Stimulated activated CD8-positive, alpha-beta memory T cell treated with anti-CD3 and anti-CD28 coated beads, Interleukin-2, amount 100 ng/mL, for 48 hours (primary cell): ENCODE data around the gene TLK2.

Experiments used
- DNase-seq, 2 donors: peaks; one replicate each; pipeline ENCODE4 v3.0.0-alpha.2; 2020; ENCODE audit warnings: low read depth in 2 of 2

Gene TLK2

DNA sequence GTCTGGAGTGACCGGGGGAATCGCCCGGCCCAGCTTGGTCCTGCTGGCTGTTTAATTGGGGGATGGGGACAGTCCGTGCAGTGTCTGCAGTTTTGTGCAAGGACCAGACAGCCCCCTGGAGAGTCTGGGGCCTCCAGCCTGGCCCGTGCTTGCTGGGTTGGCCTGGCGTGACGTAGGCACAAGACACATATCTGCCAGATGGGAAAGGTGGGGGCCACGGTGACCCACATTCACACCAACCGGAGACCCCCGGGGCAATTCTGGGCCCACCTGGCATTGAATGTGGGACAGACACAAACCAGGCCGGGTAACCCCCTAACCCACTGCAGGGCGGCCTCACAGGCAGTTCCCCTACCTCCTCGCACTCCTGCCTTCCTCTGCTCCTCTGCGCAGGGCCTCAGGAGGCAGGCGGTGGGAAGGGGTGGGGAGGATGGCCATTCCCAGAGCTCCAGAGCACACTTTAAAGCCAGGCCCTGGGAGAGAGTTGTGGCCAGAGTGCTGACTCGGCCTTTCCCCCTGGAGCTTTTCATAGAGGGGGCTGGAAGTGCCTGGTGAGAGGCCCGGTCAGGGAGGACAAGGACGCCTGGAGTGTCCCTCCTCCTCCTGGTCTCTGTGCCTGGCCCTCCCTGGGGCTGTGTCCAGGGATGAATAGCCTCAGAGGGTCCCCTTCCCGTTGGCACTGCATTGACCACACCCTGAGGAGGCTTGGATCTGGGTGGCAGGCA lies 150.4 kb downstream of the TLK2 start:
- DNase-seq, result no peak

DNA sequence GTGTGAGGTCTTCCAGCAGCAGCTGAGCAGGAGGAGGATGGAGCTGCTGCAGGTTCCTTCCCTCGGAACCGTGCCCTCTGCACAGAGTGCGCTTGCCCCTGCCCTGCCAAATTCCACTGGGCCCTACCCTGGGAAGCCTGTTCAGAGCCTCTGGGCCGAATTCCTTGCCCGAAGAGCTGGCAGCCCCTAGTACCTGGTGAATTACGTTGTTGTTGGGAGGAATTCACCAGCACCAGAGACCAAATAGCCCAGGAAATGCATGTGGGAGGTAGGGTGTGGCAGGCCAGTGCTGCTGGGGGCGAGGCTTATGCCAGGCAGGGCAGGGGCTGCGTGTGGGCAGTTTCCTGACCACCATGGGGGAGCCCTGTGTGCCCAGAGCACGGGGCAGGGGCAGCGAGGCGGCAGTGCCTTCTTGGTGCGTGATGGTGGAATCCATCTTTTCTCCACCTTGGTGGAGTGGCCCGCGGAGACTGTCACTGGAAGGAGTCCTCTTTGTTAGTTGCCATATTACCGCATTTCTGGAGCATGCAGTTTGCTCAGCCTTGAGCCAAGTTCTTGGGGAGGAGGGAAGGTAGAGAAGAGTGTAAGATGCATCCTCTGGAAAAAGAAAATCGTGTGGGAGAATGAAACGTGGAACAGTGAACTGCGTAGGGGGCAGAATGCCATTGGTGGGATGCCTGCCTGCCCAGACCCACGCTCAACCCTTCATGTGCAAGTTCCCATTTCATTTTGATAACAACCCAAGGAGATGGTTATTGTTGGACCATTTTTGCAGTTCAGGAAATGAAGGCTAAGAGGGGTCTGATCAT lies 151.1 kb downstream of the TLK2 start:
- no peak for DNase-seq

DNA sequence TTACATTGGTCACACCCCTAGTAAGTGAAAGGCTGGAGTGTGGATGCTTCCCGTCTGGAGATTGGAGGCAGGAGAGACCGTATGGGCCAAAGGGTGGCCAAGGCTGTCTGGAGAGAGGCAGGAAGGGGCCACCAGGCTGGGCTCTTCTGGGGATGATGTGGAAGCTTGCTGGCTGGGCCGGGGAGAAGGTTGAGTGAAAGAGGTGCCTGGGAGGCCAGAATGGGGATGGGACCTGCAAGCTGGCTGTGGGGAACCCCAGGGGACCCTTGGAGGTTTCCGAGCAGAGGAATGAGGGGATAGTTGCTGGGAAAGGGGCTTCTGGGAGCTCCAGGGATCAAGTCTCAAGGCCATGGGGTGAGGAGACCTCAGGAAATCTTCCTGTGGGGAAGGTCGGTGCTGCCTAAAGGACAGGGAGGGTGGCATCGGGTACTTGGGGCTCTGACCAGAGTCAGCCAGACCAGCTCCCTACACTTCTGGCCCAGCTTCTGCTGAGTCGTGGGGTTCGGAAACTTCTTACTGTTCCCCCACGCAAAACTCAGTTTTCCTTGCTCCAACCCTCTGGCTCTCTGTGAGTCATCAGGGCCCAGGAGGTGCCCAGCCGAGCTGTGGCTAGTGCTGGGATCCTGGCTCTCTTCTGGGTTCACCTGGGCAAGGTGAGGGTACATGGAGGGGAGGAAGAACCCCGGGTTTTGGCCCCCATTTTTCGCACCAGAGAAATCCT lies 151.9 kb downstream of the TLK2 start:
- no peak for DNase-seq

DNA sequence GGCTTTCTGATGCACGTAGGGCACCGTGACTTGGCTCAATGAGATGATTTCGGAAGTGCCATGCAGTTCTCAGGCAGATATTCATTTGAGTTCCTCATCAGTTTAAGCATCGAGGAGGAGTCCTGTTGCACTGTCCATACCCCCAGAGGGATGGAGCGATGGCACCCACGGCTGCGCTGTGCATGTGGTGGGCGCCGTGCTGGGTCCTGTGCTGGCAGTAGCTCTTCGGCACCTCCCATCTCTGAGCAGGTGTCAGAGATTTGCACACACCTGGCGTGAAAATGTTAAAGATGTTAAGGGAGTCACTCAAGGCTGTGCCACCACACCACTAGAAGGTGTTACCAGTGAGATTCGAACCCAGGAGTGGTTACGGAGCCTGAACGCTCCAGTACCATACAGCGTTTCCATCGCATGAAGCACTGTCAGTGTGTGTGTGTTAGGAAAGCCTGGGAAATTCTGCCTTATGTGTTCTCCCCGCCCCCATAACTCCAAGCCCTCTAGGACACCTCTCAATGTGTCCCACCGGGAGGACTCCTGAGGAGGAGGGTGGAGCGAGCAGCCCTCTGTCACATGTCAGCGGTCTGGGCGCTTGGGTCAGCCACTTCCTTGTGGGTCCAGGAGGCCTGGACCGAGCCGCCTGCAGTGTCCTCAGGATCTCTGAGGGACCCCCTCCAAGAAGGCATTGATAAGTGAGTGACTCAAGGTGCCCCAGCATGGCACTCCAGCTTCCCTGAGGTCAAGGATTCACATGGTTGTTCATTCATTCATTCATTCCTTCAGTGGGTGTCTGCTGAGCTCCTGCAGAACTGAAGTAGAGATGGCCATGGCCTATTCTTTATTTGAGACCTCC lies 152.7 kb downstream of the TLK2 start:
- DNase-seq, result no peak

DNA sequence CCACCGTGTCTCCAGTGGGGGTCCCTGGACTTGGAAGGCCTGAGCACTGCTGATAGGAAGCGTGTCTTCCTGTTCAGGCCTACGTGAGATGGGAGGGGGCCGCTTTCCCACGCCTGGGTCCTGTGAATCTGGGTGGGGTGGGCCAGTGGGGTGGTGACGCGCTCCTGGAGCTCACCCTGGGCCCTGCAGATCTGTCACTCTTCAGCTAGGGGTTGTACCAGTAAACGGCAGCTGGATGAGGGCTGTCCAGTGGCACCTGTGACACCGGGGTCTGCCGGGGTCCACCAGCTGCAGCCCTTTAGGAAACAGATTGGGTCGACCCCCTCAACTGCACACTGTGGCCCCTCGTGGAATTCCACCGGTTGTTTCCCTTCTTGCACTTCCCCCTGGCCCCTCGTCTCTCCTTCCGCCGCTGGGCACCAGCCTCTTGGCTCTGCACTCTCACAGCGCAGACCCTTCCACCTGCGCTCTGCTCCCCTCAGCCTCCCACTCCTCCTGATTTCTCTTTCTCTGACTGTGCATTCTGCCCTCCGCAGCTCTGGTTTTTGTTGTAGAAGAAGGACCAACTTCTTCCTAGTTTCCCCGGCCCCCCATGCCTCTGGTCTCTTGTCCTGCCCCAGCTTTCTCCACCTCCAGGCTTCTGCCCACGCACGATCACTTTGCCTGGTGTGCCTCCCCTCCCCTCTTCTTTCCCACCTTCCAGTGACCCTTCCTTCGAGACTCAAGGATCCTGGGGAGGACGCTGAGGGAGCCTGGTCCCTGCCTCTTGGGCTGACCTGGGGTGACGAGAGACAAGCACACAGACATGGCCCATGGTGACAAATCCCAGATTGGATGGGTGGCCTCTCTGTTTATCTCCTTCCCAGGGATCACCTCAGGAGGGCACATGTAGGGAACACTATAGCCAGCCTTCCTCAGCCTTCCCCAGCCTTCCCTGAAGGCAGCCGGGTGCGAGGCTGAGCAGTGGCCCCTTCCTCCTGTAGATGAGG lies 153.6 kb downstream of the TLK2 start:
- no peak for DNase-seq

DNA sequence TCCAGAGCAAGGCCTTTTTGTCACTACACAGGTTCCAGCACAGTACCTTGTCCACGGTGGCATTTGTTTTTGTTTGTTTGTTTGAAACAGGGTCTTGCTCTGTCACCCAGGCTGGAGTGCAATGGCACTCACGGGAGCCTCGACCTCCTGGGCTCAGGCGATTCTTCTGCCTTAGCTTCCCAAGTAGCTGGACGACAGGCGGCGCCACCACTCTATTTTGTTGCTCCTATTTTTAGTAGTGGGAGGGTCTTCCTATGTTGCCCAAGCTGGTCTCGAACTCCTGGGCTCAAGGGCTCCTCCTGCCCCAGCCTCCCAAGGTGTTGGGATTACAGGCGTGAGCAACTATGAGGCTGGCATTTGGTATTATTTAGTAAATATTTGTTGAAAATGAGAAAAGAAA lies 159.2 kb downstream of the TLK2 start:
- DNase-seq, result no peak

DNA sequence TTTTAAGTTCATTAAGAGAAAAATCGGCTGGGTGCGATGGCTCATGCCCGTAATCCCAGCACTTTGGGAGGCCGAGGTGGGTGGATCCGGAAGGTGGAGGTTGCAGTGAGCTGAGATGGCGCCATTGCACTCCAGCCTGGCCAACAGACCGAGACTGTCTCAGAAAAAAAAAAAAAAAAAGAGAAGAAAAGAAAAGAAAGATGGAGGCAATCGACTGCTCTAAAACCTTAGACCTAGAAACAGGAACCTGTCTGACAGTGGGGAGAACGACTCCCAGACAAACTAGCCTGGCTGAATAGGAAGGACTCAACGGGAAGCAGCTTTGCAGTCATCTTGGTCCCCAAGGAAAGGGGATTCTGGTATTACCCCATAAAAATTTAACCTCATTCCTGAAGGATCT lies 162.5 kb downstream of the TLK2 start:
- DNase-seq, result no peak

DNA sequence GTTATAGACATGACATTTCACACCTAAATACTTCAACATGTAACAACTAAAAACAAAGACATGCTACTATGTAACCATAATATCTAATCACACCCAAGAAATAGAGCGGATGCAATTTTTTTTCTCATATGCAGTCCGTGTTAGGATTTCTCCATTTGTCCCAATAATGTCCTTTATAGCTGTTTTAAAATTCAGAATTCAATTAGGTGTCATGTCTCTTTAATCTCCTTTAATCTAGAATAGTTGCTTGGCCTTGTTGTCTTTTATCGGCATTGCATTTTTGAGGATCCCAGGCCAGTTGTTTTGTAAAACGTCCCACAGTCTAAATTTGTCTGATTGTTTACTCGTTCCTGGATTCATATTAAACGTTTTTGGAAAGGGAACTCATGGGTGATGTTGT lies 163.3 kb downstream of the TLK2 start:
- no peak for DNase-seq

DNA sequence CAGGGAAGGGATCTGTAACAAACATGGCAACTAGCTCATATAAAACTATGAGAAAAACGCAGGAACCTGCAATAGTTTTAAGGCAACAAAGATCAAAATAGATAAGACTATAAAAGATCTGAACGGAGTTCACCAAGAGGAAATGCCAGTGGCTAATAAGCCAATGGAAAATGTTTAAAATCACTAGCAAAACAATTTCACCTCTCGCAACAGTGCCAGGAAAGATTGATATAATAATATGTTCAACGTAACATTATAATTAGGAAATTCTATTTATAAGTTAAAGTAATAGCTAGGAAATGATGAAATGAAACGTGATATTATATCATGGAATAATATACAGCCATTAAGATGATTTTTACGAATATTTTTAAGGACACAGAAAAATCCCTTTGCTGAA lies 164.9 kb downstream of the TLK2 start:
- DNase-seq, result no peak

DNA sequence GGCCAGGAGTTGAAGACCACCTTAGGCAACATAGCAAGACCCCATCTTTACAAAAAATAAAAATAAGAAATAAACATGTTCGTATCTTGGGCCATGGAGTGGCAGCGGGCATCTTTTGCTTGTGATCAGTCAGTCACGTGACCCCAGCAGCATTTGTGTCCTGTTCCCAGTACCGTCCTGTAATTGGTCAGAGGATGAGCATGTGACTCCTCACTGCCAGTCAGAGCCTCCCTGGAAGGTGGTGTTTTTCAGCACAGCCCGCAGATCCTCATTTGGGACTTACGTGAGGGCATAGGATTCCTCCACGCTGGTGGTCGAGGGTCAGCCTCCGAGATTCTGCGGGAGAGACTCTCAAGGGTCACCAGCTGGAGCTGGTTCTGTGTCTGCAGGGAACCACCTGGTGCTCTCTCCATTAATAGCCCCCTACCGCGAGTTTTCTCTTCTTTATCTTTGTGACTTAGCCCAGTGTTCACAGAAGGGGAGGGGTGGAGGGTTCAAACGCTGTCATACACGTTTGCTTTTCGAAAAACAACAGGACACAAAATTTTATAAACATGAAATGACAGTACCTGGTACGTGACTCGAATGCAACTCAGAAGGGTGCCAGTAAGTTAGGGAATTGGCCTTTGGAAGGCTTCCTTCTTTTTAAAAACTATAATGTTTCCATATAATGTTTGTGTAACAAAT lies 166.0 kb downstream of the TLK2 start:
- DNase-seq, result no peak

DNA sequence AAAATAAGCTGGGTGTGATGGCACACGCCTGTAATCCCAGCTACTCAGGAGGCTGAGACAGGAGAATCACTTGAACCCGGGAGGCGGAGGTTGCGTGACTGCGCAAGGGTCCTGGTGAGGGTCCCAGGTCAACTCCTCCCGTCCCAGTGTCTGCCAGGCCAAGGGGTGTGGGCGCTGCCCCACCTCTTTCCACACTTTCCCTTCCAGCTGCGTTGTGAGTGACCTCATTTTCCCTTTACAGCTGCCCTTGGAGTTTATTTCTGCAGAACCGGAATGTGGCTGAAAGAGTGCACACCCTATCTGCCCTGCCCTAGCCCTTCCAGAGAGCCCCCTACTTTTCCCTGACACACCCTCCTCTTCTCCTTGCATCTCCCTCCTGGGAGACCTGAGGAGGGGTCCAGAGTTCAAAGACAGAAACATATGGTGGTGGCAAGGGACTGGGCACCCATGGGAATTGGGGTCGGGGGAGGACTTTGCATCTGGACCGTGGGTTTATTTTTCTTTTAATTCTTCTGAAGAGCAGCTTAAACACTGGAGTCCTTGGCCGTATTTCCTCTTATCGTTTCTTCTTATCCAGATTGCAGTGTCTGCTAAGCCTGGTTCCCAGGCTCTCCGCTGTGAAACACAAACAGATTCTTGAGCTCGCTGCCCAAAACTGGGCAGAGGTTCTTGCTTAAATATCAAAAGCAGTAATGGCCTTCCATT lies 169.8 kb downstream of the TLK2 start:
- DNase-seq, result no peak

DNA sequence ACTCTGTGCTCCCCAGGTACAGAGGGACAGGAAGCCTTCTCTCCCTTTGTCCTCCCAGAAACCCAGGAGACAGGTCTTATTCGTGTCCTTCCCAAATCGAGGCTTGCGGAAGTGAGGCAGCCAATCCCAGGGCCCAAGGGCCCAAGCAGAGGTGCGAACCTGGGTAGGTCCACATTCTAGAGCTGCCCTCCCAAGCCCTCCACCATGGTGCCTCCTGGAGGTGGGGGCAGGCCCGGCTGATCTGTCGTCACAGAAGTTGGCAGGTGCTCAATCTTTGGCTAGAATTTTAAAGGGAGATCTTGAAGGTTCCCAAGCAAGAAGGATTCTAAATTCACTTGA lies 170.3 kb downstream of the TLK2 start:
- no peak for DNase-seq

DNA sequence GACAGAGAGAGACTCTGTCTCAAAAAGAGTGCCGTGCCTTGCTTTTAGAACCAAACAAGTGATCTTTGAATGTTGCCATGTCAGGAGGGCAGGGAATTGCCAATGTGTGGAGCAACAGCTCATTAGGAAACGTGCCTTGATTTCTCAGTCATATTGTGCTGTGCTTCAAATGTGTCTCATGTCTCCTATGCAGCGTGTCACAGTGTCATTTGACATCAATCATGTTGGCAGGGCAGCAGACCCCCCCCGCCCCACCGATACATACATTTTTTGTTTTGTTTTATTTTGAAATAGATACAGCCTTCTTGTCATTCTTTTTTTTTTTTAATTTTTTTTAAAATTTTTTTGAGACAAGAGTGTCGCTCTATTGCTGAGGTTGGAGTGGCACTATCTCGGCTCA lies 170.9 kb downstream of the TLK2 start:
- DNase-seq, result no peak

DNA sequence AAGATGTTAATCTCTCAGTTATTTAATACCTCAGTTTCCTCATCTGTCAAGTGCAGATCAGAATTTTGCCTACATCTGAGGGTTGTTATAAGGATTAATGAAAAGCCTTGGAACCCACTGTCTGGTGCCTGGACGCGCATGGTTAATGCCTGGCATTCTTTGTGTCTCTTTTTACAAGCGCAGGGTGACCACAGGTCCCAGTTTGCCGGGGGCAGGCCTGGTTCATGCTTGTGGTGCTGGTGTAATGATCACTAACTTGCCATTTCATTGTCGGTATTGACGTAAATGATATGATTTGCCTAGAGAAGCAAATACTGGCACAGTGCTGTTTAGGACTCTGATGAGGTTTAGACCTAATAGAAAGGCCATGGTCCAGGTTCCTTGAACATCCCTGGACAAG lies 172.0 kb downstream of the TLK2 start:
- no peak for DNase-seq

DNA sequence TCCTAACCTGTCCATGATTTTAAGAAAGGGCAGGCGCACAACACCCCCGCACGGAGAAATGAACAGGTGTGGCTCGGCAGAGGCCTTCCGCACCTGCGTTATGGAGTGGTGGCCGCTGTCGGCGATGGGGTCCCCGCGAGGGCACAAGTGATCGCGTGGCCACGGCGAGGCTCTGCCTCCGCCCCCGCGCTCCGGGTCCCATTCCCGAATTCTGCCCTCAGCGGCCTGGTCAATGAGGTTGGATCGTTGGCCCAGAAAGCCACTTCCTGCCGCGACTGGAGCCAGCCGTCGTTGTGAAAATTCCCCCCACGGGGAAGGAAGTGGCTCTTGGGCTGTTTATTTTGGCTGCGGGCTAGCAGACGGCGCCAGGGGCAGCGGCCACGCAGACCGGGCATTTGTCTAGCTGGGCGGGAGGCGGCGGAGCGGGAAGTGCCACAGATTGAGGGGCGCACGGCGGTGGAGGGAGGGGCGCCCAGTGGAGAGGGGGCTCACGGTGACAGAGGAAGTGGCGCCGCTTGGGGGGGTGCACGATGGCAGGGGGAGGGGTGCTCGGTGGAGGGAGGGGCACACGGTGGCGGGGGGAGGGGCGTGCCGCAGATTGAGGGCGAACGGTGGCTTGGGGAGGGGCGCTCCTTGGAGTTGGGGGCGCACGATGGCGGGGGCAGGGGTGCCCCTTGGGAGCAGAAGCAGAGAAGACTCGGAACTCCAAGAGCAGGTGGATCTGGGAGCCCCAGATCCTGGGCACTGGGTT lies 173.8 kb downstream of the TLK2 start:
- no peak for DNase-seq

DNA sequence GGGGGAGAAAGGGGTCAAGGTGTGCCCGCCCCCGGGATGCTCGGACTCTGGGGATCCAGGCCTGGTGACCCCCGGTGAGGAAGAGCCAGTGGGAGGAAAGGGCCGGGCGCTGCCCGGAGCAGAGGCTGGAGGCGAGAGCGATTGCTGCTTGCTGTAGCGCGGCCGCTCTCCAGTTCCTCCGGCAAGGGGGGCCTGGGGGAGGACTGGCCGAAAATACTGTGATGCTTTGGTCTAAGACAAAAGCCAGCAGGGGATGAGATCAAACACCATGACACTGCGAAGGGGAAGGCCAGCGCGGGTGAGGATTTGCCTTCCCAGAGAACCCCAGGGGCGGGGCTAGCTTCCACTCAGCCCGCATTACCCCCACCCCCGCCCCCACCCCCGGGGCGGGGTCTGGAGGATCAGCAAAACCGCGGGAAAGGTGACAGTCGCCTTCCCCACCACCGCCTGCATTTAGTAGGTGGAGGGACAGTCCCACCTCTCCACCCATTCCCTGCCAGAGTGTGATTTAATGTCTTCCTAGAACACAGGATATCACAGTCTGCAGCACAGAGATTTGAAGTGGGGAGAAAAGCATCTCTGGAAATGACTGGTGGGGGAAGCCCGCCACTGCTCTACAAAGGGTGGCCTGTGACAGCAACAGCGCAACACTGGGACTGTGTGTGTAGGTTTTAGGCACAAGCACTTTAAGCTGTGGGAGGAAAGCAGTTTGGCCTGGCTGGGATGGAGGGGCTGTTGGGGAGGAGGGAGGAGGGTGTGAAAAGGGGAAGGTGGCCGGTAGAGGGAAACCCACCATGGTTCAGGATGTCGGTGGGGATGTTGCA lies 174.6 kb downstream of the TLK2 start:
- peak; percentile 89 to 94 for DNase-seq

DNA sequence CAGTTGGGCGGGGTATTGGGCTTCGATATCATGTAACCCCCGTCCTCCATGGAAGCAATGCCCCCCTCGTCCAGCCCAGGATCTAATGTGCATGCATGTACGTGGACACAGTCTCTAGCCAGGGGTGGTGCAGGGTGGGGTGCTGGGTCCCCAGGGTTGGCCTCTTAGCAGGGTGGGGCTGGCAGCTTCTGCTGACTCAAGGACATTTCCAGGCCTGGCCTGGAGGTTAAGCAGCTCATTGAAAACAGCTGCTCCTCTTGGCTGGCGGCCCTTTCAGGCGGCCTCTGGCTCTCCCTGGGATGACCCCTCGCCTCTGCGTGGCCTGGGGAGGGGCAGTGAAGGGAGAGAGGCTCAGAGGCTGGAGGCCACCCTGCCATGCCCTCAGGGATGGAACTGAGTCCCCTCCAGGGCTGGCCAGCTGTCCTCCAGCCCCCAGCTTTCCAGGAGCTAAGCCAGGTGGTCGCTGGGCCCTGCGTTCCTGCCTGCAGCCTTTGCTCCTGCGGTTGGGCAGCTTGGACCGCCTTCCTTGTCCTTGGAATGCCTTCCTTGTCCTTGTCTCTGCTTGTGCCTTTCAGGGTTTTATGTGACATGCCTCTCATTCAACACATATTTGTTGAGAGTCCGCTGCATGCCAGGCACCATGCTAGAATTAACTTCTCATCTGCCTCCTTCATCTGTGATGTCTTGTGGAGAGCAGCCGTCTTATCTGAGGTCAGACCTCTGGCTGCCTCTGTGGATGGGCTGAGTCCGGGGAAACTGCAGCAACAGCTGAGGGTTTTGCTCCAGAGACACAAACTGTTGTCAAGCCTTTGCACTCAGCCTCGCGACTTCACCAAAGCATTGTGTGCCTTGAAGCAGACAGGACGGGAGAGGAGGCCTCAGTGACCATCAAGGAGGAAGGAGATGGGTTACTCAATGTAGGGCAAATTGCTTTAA lies 175.5 kb downstream of the TLK2 start:
- DNase-seq, result no peak
